Measurements from ENCODE around the gene ENTPD8. TPM values are rescaled to one million over a fixed set of nuclear protein-coding genes. Genes with fewer than 3 reads are reported as not detected.

ENTPD8 gene
- total and polyA plus RNA-seq, 2 of the 13 experiments (the other 11 are each of a cell fraction or from before 2014, with no cell fraction given), result 0.26 to 0.44 TPM

- TF ChIP-seq ISL2 (CRISPR knock-in tag; IDR thresholded peaks at IDR 0.05), result peak; percentile 72
- TF ChIP-seq HNF1B (CRISPR knock-in tag; IDR thresholded peaks at IDR 0.05), result no peak
- peak; percentile 17; the same call in 1 of the 2 replicates for TF ChIP-seq ZNF746 (CRISPR knock-in tag; IDR thresholded peaks at IDR 0.05)
- peak; percentile 92 for TF ChIP-seq POGK (CRISPR knock-in tag; conservative IDR thresholded peaks at IDR 0.05)
- no peak for TF ChIP-seq SOX13 (IDR thresholded peaks at IDR 0.05)
- TF ChIP-seq SOX13 (CRISPR knock-in tag; conservative IDR thresholded peaks at IDR 0.05 in 1 of 2, IDR thresholded peaks at IDR 0.05 in 1 of 2), result peak in 1 of 2 experiments; percentile 54; a peak in 1 of 4 replicates
- no peak for TF ChIP-seq HOMEZ (CRISPR knock-in tag; IDR thresholded peaks at IDR 0.05; ENCODE audit: low read depth)
- TF ChIP-seq ZNF564 (CRISPR knock-in tag; IDR thresholded peaks at IDR 0.05), result no peak
- TF ChIP-seq CEBPG (CRISPR knock-in tag; IDR thresholded peaks at IDR 0.05), result no peak
- TF ChIP-seq RAD21 (CRISPR knock-in tag; IDR thresholded peaks at IDR 0.05), result peak; percentile 87
- peak; percentile 72 for TF ChIP-seq MTF1 (CRISPR knock-in tag; IDR thresholded peaks at IDR 0.05)
- no peak for TF ChIP-seq ZNF781 (CRISPR knock-in tag; IDR thresholded peaks at IDR 0.05; ENCODE audit: borderline replicate concordance, not compliant biosample characterization)
- TF ChIP-seq SMARCE1 (IDR thresholded peaks at IDR 0.05; ENCODE audit: borderline replicate concordance), result no peak
- peak; percentile 43; the same call in 1 of the 2 replicates for TF ChIP-seq MIXL1 (CRISPR knock-in tag; IDR thresholded peaks at IDR 0.05)
- no peak for TF ChIP-seq HDAC6 (IDR thresholded peaks at IDR 0.05; ENCODE audit: low read depth, low read length)
- TF ChIP-seq ZNF607 (CRISPR knock-in tag; IDR thresholded peaks at IDR 0.05; ENCODE audit: borderline replicate concordance), result peak; percentile 62; the same call in 1 of the 2 replicates
- TF ChIP-seq TARDBP (CRISPR knock-in tag; IDR thresholded peaks at IDR 0.05), result peak; percentile 89
- peak; percentile 76 for TF ChIP-seq ARID4A (CRISPR knock-in tag; IDR thresholded peaks at IDR 0.05; ENCODE audit: borderline replicate concordance)
- no peak for TF ChIP-seq FOXA1 (IDR thresholded peaks at IDR 0.05)
- no peak; the same call in 1 of the 2 replicates for TF ChIP-seq FOXA1 (CRISPR knock-in tag; IDR thresholded peaks at IDR 0.05)
- TF ChIP-seq MED1 (CRISPR knock-in tag; IDR thresholded peaks at IDR 0.05), result peak; percentile 82
Measured at GRCh38 chr9:137422604-137423513, 18.3 kb downstream of the ENTPD8 start, which contains the start of the genes EXD3 and NOXA1 (continued).
